Muscle of back (tissue), 11 donors: ENCODE data around the gene LDLRAD4. TPM values are rescaled to one million over a fixed set of nuclear protein-coding genes. Genes with fewer than 3 reads are reported as not detected.
A peak's percentile ranks its signal among the peaks of the same experiment; 100 is the strongest.
"Not testable (repeated sequence)": the region's sequence is repeated elsewhere in the genome, so short reads cannot be mapped to it uniquely, and the experiment has no call there.

Experiments
- DNase-seq, 3 donors: peaks; one replicate each; pipeline versions ENCODE4 v3.0.0 to v3.0.0-alpha.2; 2013
- polyA plus RNA-seq, 10 donors: library from polyadenylated mRNA; unstranded; fragments of 120-200 nt; gene quantifications; one replicate each; pipeline ENCODE4 v1.2.1, GENCODE V29; 2013; ENCODE audit not compliant: insufficient read length in 10 of 10

Gene LDLRAD4
- polyA plus RNA-seq, 10 donors: 6.9 to 15.9 (median 11.2) TPM

DNA sequence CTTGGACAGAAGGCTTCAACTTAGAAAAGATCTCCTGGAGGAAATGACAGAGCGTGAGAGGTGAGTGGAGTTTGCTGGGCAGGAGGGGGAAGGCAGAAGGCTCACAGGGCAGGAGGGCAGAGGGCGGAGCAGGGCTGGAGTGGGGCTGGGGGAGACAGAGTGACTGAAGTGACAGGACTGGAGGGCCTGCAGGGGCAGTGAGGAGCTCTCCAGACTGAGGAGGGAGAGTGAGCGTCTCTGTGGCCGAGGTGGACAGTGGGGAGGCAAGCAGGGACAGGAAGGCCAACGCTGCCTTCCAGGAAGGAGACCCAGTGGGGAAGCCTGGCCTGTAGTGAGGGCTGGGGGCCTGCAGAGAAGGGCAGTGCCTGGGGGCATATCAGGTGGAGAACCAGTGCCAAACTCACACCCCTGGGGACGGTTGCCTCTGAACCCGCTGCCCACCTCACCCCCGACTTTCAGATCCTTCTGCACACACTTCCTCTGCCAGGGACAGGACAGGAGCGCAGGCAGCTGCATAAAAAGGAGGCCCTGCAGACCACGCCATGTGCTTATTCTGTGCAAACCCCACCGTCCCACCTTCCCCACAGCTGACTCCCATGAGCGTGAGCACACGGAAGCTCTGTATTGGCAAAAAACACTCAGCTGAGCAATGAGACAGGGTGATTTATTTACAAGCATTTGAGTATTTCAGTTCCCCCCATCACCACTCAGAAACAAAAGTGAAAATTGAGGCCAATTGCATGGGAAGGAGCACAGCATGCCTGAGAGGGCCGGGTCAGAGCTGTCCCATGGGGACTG, 263.5 kb downstream of the LDLRAD4 start:
- DNase-seq: no peak

DNA sequence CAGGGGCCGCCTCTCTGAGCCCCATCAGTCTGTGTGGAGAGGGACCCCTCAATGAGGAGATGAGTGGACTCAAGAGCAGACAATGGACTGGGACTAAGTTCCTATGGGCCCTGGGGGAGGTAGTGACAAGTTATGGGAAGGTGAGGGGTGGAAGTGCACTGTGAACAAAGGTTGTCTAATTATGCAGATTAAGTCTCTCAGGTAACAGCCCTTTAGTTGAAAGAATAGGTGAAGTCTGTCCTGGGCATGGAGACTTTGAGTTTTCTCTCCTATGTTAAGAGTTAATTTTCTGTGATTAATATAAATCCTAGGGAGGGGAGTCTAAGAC, 264.0 kb downstream of the LDLRAD4 start:
- DNase-seq: no peak

DNA sequence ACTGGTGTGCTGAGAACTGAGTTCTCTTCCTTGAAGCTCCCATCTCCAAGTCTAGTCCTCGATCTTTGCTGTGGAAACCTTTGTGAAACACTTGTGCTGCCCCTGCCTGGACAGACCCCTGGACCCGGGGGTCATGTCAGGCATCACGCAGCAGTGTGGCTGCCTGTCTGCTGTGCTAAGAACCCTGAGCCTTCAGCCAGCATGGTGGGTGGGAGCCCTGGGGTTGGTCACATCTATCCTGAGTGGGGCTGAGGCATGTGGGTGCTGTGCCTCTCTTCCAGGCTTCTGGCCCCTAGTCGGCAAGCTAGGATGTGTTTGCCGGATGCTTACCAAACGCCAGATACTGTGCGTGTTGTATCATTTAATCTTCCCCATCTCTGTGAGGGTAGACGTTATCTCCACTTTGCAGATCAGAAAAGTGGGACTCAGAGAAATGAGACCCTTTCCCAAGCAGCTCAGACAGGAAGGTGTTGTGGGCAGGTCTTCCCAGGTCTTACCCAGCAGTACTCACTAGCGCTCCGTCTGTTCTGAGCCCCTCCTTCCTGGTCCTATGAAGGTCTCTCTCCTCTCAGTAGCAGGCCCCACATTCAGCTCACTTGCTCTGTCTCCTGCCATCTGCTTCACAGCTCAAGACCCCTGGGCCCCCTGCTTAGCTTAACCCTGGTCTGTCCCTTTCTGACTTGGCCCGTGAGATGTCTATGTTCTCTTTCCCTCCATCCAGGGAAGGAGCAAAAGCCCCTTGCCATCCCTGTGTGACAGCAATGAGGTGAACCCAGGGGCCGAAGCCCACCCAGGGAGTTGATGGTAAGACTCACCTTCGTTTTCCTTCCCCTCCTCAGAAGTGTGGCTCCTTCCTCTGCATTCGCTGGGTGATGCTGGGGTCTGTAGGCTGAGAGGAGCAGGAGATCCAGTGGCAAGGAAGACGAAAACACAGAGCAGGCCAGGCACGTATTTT, 265.0 kb downstream of the LDLRAD4 start:
- no peak for DNase-seq

DNA sequence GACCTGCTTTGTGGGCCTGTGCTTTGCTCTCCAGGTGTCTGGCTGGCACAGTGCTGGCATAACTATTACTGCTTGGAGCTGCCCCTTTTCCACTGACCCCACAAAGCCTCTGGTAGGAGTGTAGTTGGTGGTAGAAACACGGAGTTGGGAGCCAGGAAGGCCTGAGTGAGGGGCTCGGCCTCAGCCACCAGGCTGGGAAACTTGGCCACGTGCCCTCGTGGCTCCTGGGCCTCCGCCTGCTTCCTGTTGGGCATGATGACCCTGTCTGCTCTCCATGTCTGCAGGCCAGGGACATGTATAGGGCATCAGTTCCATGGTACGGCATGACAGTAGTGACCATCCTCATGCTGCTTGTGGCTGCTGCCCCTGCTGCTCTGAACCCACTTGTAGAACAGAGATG, 266.6 kb downstream of the LDLRAD4 start:
- no peak for DNase-seq

DNA sequence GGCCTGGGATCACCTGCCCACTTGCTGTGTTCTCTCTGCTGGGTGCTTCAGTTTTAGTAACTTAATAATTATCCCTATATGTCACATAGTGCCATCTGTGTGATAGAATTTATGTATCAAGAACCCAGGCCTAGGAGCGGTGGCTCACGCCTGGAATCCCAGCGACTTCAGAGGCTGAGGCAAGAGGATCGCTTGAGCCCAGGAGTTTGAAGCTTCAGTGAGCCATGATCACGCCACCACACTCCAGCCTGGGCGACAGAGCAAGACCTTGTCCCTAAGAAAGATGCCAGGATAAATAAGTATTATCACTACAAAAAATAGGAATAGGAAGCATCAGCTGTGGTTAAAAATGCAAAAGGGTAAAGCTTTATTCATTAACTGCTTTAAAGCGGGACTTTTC, 267.0 kb downstream of the LDLRAD4 start:
- no peak for DNase-seq

DNA sequence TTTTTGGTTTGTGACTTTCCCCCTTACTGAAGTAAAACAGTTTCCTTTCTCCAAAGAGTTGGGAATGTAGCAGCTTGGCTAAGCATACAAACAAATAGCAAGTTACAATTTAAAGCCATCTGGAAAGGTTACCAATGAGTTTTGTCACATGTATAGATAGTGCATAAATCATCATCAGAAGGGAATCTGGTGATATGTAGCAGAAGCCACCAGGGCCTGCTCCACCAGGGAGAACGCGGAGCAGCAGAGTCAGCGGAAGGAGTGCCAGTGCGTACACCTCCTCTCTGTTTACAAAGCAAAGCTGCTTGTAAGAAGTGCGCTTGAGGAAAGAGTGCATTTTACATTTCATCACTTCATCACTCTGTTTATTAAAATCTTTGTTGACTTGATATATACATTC, 267.7 kb downstream of the LDLRAD4 start:
- no peak for DNase-seq

DNA sequence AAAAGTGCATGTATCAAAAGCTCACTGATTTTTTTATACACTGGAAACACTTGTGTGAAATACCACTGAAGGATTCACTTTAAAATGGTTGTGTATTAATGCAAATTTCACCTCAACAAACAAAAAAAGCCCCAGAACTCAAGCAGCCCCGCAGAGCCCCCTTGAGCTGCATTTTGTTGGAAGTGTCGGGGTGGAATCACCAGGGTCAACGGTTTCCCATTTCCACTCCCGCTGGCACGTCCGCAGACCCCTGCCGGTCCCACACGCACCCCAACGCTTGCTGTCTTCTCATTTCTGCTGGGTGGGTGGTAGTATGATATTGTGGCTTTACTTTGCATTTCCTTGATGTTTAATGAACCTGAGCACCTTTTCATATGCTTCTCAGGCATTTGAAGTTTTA, 268.1 kb downstream of the LDLRAD4 start:
- no peak for DNase-seq

DNA sequence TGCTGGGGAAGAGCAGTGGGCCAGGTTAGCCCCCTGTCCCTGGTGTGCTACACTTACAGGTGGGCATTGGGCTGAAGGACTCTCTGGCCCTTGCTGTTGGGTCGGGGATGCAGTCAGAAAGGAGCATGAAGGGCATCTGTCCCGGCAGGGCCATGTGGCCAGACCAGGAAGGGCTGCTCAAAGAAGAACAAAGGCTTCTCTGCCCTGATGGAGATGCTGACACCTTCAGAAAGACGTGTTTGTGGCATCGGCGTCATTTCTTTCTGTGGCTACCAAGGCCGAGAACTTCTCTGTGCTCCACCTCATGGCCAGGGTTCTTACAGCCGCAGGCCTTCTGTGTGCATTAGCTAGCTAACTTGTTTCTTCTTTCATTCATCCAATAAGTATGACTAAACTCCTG, 268.7 kb downstream of the LDLRAD4 start:
- DNase-seq: no peak

DNA sequence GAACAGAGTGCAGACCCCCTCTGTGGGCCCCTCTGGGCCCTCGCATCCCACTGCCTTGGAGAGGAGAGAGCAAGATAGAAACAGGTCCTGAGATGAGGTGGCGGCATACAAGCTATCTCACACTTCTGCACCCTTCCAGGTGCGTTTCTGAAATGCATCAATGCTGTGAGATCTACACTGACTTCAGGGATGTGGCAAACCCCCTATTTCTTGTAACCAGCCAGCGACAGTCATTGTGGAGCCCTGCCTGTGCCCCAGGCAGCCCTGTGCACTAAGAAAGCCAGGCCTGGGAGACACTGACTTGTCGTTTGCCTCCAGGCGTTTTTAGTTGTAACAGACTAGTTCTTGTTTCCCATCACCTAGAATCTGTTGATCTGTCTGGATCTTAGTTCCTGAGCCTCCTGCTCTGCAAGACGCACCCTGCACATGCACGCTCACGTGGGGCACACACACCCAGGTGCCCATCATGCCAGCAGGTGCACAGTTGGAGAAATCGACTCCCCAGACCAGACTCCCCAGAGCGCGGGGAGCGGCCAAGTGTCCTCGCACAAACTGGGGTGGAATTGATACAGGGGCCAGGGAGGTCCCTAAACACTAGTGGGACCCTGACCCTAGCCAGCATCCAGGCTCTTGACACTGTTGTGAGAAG, 269.8 kb downstream of the LDLRAD4 start:
- DNase-seq: no peak

DNA sequence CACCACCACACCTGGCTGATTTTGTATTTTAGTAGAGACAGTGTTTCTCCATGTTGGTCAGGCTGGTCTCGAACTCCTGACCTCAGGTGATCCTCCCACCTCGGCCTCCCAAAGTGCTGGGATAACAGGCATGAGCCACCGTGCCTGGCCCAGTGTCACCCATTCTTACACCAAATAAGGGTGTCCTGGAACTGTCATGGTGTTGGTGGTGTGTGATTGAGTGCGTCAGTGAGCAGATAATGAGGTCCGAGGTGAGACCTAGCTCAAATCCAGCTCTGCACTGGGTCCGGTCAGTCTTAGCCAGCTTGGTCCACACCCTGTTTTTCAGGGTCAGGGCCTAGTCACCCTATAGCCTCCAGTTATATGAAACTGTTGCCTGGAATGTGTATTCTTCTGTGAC, 270.7 kb downstream of the LDLRAD4 start:
- not testable (repeated sequence) for DNase-seq

DNA sequence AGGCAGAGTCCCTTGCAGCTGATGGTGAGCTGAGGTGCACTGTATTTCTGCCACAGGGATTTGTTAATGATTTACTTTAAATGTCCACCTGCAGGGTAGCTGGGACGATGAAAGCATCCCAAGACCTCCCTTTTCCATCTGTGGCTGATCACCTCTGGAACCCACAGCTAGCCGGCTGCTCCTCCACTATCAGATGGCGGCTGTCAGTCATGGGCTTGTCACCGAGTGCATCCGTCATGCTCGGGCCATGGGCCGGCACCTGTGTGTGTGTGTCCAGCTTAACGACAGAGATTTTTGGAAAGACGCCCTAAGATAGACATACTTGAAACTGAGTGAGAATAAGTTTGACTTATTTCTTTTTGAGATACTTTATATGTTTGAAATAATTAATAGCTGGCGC, 272.6 kb downstream of the LDLRAD4 start:
- no peak for DNase-seq

DNA sequence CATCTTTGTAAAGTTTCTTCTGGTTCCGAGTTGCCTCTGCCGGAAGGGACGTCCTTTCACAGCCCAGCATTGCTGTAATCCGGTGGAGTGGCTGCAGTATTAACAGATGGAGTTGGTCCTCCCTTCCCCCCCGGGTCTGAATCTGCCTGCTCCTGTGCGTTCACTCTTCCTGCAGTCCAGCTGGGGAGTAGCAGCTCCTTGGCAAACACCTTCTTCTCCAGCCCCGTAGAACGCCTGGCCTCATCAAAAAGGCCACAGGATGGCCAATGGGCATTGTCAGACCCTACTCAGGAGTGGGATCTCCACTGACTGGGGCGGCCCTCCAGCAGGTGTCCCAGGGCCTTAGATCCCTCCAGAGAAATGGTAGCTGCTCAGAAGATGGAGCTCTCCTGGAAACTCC, 273.8 kb downstream of the LDLRAD4 start:
- no peak for DNase-seq

DNA sequence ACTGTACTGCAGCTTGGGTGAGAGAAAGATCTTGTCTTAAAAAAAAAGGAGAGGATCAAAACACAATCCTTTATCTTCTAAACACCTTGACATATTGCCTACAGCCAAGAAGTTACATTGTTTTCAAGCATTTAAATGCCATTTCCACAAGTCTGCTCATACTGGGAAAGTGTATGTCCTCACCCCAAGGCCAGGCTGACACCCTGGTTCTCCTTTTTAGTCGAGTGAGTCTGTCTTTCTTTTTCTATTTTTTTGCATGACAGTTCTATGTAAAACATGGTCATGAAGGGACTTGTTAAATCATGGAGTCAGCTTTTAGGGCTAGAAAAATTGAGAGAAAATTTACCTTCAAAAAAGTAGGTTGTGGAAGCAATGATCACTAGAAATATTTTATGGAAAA, 274.5 kb downstream of the LDLRAD4 start:
- DNase-seq: no peak

DNA sequence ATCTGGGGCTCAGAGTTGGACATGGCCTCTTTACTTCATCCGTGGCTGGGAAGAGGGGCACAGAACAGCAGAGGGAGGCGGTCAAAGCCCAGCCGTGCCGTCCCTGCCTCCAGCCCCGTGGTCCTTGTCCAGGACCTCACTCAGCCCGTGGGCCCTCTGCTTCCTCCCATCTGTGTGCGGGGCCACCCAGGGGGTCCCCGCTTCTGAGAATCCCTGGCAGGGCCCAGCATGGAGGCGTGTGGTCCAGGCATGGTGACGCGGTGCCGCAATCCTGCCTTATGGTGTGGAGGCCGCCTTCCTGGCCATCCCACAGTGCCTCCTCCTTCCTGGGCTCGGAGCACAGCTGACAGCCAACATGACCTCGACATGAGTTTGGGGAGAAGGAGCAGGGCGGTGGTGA, 275.2 kb downstream of the LDLRAD4 start:
- no peak for DNase-seq

DNA sequence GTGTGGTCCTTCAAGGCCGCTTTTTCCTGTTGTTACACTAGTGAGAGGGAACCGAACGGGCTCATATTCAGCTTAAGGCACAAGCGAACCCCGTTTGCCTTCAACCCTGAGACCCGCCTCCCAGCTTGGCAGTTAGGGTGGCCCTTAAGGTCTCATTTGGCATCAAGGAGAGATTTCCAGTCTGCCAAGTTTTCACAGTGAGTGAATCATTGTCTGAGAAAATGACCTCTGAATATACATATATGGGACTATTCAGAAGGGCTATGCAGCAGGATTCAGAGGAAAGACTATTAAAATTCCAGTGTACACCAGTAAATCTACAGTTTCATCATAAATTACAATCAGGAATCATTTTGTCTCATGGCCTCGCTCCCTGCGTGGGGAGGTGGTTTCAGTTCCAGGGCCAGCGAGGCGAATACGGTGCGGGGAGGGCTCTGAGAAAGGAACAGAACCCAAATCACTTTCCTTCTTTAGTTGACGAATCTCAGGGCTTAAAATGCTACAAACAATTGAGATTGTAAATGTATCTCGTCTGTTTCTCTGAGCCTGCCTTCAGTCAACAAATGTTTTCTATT, 276.4 kb downstream of the LDLRAD4 start:
- no peak for DNase-seq

DNA sequence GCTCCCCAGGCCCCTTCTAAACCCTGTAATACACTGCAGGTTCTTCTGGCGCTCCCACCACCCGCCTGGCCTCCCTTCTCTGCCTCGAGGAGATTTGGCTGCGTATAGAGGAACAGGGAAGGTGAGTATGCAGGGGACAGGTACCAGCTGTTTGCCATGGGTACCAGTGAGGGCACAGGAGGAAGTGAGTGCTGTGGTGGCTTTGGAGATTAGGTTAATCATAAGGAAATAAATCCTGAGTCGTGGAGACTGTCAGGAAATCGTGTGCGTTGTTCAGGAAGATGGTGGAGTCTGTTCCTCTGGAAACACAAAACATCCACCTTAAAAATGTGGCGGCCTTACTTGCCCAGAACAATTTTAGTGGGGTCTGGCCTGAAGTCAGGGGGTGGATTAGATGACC, 277.4 kb downstream of the LDLRAD4 start:
- DNase-seq: no peak

DNA sequence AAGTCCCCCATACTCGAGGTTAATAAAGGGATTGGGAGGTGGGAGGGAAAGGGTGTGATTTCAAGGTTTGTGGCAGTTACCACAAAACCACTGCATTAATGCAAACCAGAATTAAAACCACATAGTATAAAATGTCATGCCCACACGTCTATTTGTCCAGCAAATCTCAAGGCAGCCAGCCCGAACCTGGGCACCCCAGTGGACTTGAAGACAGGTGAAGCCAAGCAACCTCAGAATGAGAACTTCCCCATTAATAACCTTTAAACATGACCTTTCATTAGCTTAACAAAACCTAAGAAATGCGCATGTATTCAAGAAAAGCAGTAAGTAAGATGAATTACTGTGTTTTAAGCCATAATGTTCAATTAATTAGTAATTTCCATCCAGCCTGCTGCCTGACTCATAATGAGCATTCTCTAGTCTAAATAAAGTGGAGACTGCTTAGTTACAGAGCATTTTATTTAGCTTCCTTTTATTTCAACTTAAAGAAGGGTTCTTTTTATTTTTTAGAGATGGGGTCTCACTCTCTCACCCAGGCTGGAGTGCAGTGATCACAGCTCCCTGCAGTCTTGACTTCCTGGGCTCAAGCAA, 278.2 kb downstream of the LDLRAD4 start:
- no peak for DNase-seq

DNA sequence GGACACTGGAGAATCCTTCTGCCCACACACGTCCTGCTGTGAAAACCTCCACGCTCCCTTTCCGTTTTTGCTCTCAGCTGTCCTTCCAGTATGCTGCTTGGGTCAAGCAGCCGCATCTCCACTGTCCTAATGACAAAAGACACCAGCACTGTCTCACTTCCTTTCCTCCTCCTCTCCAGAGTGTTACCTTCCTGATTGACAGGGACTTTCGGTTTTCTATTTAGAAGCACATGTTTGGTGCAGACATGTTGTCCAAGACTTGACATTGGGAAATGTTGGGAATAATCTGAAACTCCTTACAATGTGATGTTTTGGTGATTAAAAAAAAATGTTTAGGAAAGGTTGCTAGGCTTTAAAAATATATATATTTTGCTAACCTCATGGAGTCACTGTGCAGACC, 281.2 kb downstream of the LDLRAD4 start:
- DNase-seq: no peak

DNA sequence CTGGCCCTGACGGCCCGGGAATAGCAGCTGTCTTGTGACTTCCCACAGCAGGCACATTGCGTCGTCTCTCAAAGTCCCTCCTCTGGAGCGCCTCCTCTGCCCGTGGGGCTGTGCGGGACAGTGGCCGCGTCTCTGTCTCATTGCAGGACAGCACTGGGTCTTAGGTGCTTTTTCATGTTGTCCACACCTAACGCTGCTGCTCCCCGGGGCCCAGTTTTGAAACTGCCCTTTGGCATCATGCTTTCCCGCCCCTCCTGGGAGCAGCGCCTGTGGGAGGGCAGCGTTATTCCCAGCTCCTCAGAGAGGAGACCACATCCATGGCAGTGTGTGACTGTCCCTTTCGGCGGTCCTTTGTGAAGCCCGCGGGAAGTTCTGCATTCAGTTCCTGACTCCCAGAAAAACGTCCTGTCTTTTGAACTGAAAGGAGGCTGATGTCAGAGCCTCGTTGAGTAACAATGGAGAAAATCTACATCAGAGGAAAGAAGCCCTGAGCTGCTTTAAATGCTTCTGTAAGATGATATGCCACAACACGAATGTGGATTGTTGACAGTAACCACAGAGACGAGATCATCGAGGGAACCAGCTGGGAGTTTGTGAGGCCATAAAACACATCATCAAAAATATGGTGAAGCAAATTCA, 281.8 kb downstream of the LDLRAD4 start:
- DNase-seq: peak; percentile 78 to 90 (median 82)

DNA sequence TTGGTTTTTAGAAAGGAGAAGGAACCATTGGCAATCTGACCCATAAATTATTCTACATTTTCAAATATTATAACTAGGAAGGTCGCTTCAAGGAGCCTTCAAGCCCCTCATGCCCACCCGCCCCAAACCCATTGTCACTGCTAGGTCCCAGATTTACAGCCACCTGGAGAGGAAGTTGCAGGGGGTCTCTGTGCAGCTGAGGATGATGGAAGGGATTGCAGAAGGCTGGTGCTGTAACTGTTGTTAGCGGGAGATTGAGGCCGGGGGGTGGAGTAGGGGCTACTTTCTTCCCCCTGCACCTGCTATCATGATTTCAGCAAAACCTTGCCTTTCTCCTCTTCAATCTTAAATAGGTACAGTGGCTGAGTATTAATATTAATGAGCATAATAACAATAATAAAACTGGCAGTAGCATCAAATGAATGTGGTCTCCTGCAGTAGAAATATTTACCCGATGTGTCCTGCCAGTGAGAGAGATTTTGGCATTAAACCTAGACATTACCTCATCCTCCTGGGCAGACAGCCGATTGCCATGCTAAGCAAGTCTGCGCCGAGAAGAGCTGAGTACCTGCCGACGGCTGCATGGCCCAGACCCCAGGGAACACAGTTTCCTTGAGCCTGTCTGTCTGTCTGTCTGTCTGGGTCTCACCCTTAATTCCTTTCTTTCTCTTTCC, 282.4 kb downstream of the LDLRAD4 start:
- DNase-seq: peak; percentile 59 to 88 (median 84)

DNA sequence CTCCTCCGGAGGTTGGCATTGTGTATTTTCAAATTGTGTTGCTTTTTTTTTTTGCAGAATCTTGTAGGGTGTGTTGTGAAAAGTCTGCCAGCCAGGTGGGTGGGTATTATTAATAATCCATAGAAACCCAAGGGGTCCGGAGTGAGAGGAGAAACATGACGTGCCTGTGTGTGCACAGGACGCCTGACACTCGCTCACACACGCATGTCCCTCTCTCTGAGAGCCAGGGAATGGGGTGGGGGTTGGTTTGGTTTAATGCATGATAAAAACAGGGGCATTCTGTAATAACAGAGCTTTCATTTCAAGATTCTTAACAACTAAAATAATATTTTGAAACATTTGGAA, 283.0 kb downstream of the LDLRAD4 start:
- DNase-seq: peak in 1 of 3 donors; percentile 21
